GM23338 (cell line): ENCODE data around the gene GAGE12F.
"Not testable (repeated sequence)": the region's sequence is repeated elsewhere in the genome, so short reads cannot be mapped to it uniquely, and the experiment has no call there.

Source experiments
- CREB1 ChIP-seq: fragments of 250-450 bp; sonication (Bioruptor Pico); IDR thresholded peaks from 2 replicates; pipeline ENCODE4 v1.5.0; 2020; ENCODE audit warnings: low read depth, mild to moderate bottlenecking, moderate library complexity
- EZH2 ChIP-seq: fragments of 200-600 bp; sonication (generic); IDR thresholded peaks from one replicate; pipeline ENCODE4 v1.8.0; 2017; ENCODE audit warnings: antibody characterized with exemption, mild to moderate bottlenecking, low read depth; ENCODE audit not compliant: unreplicated experiment
- REST ChIP-seq: IDR thresholded peaks from one replicate; pipeline ENCODE4 v1.6.1; 2018; ENCODE audit warnings: antibody characterized with exemption; ENCODE audit not compliant: unreplicated experiment
- ZNF114 ChIP-seq: fragments of 250-450 bp; sonication (Bioruptor Pico); IDR thresholded peaks from 2 replicates; pipeline ENCODE4 v1.5.0; 2020; ENCODE audit warnings: mild to moderate bottlenecking, moderate library complexity
- TF ChIP-seq, protein P1 (sequence below), 2 experiments: fragments of 200-600 bp in 1 of 2; sonication (generic) in 1 of 2; conservative IDR thresholded peaks; 2 replicates each; pipeline versions ENCODE4 v1.5.1 to v1.6.1; 2016 to 2017; ENCODE audit warnings: antibody characterized with exemption in 2 of 2, low read depth in 2 of 2, mild to moderate bottlenecking in 2 of 2, moderate library complexity in 1 of 2

GRCh38 chrX:49541433-49541832 is 19.2 kb upstream of the GAGE12F start, which contains the start of gene GAGE12D:
- not testable (repeated sequence) for TF ChIP-seq ZNF114 (CRISPR knock-in tag); CREB1 (CRISPR knock-in tag); REST; EZH2
- TF ChIP-seq, protein P1, sequence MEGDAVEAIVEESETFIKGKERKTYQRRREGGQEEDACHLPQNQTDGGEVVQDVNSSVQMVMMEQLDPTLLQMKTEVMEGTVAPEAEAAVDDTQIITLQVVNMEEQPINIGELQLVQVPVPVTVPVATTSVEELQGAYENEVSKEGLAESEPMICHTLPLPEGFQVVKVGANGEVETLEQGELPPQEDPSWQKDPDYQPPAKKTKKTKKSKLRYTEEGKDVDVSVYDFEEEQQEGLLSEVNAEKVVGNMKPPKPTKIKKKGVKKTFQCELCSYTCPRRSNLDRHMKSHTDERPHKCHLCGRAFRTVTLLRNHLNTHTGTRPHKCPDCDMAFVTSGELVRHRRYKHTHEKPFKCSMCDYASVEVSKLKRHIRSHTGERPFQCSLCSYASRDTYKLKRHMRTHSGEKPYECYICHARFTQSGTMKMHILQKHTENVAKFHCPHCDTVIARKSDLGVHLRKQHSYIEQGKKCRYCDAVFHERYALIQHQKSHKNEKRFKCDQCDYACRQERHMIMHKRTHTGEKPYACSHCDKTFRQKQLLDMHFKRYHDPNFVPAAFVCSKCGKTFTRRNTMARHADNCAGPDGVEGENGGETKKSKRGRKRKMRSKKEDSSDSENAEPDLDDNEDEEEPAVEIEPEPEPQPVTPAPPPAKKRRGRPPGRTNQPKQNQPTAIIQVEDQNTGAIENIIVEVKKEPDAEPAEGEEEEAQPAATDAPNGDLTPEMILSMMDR (conservative IDR thresholded peaks at IDR 0.05; ENCODE audit: low read depth in 2 of 2): not testable (repeated sequence)
